HPDE6-E6E7 (cell line): ENCODE measurements around the gene RET.
A peak's percentile ranks its signal among the peaks of the same experiment; 100 is the strongest.
"Not testable (repeated sequence)": the region's sequence is repeated elsewhere in the genome, so short reads cannot be mapped to it uniquely, and the experiment has no call there.

Source experiments
- DNase-seq: peaks from one replicate; pipeline ENCODE4 v3.0.0; 2011; ENCODE audit warnings: missing footprints; ENCODE audit errors: extremely low spot score

Gene RET

DNA sequence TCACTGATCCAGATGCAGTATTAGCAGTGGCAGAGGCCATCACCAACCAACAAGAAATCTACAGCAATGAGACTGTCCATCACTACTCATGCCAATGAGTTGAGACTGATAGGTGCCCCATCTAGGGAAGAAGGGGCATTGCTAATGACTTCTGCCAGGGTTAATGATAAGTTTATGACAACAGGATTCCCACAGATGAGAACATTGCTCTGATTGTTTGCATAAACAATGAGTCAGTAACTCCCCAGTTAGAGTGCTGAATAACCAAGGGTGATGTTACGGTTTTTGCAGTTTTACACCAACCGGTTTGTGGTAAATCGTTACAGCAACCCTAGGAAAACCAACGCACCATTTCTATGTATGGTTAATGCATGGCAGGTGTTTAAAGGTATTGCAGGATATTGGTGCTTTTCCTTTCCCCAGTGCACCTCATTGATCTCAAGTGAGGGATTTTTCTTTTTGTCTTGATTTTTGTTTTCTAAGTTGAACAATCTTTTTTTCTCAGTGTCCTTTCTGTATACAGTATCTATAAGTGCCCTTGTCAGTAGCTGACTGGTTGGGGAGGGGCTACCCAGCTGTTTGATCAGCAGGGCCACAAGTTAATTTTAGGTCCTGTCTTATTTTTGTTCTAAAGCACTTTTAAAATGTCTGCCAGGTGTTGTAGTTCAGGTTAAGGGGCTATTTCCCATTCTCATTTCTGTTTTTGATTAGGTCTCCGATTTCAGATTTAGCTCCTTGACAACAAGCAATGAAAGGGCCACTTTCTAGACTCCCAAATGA lies 57.4 kb downstream of the RET start:
- no peak for DNase-seq

DNA sequence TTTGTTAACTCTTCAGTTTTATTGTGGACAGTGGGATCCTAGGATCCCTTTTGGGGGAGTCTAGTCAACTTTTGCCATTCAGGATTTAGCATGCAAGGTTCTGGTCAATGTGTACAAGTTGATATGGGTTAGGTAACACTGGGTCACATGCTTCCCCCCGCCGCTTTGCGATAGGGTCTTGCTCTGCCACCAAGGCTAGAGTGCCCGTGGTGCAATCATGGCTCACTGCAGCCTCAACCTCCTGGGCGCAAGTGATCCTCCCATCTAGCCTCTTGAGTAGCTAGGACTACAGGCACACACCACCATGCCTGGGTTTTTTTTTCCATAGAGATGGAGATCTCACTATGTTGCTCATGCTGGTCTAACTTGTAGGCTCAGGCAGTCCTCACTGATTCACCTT lies 58.2 kb downstream of the RET start:
- no peak for DNase-seq

DNA sequence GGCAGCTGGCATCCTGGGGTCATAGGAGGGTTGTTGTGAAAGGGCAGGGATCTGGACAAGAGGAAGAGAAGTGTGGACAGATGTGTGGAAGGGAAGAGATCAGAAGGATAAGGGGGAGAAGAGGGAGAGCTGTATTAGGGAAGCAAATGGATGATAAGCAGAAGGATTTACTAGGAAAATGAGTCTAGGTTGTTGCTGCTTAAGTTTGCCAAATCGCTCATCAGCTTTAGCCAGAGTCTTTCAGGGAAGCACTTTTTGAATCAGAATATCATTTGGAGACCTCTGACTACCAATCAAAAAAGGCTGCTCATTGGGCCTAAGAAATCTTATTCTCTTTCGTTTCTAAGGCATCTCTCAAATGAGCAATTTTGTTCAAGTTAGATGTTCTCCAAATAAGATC lies 58.8 kb downstream of the RET start:
- no peak for DNase-seq

DNA sequence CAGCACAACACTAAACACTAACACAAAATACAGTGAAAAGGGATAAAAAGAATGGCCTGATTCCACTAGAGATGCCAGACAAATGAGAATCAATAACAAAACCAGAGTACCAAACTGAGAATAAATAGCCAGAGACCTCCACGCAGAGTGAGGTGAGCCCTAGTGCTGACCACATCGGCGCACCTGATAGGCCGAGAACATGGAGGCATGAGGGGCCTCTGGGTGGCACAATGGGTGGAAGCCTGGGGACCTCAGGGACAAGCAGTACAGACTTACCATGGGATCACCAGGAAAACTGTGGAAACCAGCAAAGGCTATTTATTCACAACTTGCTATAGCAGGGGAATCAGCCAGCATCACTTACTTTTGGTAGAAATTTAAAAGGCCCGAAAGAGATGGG lies 59.6 kb downstream of the RET start:
- no peak for DNase-seq

DNA sequence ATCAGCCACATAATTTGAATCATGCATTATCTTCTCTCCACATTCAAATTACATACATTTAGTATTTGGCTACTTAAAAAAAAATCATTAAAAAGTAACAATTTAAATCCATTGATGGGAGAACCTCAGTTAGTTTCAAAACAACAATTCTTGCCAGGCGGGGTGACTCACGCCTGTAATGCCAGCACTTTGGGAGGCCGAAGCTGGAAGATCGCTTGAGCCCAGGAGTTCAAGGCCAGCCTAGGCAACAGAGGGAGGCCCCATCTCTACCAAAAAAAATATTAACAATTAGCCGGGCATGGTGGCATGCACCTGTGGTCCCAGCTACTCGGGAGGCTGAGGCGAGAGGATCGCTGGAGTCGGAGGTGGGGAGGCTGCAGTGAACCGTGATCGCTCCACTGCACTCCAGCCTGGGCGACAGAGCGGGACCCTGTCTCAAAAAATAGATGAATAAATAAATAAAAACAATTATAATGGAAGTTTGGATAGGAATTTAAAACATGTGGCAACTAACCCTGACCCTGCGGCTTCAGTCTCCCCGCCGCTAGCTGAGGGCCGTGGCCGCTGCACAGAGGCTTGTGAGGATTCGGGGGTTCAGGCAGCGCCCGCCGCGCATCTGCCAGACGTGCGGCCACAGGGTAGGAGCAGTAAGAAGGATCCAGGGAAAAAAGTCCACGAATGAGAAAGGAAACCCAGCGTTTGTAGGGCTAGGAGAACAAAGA lies 60.3 kb downstream of the RET start:
- no peak for DNase-seq

DNA sequence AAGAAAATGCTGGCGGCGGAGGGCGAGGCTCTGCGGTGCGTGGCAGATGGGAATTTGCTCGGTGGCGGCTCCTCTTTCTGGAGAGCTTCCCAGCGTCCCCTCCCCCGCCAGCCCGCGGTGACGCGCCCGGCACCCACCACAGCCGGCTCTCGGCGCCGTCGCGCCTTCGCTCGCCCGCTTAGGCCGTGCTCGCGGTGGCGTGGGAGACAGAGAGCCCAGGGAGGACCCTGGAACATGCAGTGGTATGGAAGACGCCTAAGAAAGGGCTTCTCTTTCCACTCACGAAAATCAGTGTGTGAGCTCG lies 60.8 kb downstream of the RET start:
- no peak for DNase-seq

DNA sequence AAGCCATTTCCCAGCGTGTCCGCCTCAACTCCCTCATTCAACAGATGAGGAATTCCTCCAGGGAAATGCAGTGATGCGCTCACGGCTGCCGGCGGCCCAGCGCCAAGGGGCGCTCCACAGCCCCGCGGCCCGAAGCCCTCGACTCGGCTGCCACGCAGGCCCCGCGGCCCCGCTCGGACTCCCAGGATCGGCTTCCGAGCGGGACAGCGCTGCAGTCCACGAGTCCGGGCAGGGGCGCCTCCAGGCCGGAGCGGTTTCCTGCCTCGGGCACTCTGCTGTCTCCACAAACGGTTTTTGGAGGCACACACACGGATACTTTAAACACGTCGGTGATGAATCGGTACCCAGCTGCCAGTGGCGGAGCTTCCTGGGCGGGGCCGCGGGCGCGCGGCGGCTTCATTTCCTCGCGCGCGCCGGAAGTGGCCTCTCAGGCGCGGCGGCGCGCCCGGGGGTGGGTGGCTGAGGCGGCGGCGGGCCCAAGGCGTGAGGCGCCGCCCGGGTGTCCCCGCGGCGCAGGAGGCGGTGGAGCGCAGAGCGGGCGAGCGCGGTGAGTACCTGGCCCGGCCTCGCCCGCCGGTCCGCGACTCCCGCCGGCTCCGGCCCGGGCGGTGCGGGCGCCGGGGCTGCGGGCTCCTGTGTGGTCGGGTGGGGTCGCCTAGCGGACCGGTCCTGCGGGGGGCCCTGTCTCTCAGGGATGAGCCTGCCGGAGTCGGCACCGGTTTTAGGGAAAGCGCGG lies 61.3 kb downstream of the RET start, which contains the start of gene CSGALNACT2:
Gene CSGALNACT2 (plus strand): TSS at position 425 of the 736 bp plus-strand sequence. CDS start 16,705 bp downstream, outside the sequence.
- peak; percentile 72 for DNase-seq

DNA sequence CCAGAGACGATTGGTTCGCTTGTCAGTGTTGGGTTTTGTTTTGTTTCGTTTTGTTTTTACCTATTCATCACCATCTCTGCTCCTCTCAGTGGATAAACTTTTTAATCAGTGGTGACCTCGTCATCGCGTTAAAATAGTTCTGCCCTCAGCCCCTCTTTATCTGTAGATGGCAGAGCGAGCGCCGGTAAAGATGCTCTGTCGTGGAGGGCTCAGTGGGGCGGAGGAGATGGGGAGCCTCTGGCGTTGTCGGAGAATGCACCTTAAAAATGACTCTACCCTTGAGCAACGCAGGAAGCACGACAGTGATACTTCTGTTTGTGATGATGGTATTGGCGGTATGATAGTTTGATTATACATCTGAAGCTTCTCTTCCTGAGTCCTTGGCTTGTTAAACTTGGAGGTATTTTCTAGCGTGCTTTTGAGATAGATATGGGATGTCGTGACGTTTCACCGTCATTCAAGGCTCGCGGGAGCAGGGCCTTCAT lies 61.9 kb downstream of the RET start:
- no peak for DNase-seq

DNA sequence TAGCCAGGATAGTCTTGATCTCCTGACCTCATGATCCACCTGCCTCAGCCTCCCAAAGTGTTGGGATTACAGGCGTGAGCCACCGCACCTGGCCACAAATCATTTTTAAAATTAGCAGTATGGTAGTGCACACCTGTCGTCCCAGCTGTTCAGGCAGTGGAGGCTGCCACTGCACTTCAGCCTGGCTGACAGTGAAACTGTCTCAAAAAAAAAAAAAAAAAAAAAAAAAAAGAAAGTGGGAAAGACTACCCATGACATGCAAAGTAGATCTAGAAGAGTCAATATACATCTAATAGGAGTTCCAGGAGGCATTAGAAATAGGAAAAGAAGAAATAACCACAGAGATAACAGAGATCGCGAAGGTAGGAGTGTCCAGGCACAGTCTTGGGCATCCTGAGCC lies 64.6 kb downstream of the RET start:
- DNase-seq = no peak

DNA sequence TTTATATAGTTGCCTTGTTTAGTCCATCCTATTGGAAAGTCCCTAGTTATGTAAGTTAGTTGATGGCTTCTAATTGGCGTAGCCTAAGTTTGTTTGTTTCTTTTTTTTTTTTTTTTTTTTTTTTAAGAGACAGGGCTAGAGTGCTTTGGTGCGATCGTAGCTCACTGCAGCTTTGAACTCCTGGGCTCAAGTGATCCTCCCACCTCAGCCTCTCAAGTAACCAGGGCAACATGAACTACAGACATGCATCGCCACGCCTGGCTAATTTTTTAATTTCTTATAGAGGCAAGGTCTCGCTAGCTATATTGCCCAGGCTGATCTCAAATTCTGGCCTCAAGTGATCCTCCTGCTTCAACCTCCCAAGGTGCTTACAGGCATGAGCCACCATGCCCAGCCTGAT lies 68.4 kb downstream of the RET start:
- no peak for DNase-seq

DNA sequence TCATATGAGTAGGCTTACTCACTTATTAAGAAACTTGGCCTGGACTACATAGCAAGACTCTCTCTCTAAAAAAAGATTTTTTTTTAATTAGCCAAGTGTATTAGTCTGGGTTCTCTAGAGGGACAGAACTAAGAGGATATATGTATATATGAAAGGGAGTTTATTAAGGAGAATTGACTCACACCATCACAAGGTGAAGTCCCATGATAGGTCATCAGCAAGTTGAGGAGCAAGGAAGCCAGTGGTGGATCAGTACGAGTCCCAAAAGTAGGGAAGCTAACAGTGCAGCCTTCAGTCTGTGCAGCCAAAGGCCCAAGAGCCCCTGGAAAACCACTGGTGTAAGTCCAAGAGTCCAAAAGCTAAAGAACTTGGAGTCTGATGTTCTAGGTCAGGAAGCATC lies 69.1 kb downstream of the RET start:
- not testable (repeated sequence) for DNase-seq

DNA sequence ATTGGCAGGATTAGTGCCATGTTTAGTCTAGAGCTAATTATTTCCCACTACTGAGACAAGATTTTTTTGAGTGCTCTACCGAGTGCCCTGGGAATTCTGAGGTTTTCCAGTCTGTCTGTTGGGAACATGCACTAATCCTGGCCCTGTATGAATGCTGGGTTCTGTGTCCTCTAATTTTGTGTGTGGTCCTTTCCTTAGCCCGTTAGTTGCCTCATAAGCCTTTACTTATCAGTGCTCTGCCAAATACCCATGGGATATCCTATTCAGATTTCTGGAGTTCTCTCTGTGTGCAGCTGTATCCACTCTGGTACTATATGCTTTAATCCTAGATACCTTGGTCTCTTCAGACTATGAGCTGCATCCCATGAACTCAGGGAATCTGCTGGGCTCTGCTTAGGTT lies 74.5 kb downstream of the RET start:
- no peak for DNase-seq

DNA sequence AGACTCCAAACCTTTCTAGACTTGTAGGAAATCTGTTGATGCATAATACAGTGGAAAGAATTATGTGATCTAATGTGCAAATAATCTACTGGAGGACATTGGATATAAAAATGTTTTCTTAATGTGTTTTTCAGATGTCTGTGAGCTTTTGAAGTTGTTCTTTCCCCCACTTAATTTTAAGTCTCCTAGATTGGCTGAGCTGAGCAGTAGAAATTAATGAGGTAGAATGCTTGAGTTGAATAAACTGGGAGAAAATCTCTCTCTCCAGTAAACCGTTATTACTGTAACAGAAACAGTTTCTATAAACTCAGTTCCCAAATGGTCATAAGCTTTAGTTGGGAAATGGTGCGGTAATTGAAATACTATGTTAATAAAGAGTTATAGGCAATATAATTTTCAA lies 77.0 kb downstream of the RET start:
- DNase-seq = no peak

DNA sequence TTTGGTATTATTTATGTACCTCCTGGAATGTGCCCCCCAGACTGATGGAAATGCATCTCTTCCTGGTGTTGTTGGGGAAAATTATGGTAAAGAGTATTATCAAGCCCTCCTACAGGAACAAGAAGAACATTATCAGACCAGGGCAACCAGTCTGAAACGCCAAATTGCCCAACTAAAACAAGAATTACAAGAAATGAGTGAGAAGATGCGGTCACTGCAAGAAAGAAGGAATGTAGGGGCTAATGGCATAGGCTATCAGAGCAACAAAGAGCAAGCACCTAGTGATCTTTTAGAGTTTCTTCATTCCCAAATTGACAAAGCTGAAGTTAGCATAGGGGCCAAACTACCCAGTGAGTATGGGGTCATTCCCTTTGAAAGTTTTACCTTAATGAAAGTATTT lies 78.4 kb downstream of the RET start:
- DNase-seq = no peak

DNA sequence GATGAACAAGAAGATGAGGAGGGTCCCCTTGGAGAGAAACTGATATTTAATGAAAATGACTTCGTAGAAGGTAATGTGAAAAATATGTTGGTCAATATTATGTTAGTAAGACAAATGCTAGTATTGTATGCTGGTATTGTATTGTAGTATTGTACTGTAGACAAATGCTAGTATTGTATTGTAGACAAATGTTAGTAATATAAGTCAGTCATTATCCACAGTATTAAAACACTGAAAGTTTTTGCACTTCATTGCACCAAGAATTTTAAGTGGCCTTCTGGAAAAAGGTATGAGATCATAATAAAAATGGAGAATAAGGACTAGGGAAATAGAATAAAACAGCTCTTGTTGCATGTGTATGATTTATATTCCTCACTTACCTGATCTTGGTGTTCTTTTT lies 78.9 kb downstream of the RET start:
- DNase-seq = no peak

DNA sequence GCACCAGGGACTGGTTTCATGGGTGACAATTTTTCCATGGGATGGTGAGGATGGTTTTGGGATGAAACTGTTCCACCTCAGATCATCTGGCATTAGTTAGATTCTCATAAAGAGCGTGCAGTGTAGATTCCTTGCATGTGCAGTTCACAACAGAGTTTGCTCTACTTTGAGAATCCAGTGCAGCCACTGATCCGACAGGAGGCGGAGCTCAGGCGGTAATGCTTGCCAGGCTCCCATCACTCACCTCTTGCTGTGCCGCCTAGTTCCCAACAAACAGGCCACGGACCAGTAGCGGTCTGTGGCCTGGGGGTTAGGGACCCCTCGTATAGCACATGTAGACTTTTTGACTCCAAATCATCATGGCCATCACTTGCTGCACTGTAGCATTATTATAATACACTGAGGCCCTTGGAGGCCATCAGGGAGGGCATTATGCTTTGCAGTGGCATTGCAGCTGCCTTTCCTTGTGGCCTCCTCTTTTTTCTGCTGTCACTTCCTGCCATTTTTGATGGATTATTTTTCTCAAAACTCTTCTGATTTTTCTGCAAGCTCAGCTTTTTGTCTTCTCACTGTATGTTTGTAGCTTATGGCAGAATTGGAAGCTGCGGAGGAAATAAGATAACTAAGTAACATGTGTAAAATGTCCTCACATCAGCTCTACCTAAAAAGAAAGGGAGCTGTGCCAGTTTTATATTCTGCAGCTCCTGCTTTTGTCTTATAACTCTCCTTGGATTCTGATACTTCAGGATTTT lies 79.9 kb downstream of the RET start:
- no peak for DNase-seq

DNA sequence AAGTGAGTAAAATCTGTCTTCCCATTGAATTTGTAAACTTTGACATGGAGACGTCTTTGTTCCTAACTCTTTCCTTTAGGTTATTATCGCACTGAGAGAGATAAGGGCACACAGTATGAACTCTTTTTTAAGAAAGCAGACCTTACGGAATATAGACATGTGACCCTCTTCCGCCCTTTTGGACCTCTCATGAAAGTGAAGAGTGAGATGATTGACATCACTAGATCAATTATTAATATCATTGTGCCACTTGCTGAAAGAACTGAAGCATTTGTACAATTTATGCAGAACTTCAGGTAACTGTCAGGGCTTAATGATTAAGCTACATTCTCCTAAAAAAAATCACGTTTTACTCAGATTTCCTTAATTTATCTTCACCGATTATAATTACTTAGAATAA lies 81.8 kb downstream of the RET start:
- DNase-seq = no peak

DNA sequence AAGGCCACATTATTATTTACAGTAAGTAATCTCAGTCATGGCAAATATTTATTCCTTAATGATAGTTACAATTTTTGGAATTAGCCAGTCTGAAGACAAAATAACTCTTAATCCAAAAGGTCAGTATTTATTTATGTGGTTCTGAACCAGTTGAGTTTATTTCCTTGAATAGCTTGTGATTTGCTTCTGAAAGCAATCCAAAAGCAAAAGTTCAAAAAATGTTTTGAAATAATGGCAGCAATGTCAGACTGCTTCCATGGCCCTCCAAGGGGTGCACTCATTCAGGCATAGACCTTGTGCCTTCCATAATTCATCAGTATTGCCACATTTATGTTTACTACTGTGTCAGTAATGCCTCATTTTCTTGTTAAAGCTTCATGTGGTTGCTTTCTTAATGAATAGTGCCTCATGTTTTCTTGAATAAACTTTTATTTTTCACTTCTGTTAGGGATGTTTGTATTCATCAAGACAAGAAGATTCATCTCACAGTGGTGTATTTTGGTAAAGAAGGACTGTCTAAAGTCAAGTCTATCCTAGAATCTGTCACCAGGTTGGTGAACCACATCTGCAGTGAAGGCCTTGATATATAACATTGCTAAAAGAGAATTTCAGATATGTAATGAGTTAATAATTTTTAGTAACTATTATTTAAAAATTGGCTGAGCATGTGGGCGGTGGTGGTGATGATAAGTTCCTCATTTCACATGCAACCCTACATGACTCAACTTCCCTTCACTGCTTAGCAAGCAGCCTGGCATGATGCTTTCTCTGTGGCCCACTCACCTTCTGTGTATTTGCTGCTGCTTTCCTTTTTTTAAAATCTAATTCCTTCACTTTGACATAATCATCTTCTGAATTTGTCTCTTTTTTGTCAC lies 83.4 kb downstream of the RET start:
- DNase-seq = peak; percentile 34

DNA sequence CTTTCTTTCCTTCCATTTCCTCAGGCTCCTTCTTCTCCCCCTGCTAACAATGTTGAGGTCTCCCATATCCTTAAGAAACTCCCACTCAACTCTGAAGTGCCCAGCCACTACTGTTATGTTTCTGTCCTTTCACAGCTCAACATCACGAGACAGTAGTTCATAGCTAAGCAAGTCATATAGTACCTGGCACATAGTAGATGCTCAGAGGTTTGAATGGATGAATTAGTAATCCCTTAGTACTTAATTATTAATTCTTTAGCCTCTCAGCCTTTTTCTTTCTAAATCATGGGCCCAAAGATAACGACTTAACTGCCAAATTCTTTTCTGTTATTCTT lies 84.0 kb downstream of the RET start:
- no peak for DNase-seq

DNA sequence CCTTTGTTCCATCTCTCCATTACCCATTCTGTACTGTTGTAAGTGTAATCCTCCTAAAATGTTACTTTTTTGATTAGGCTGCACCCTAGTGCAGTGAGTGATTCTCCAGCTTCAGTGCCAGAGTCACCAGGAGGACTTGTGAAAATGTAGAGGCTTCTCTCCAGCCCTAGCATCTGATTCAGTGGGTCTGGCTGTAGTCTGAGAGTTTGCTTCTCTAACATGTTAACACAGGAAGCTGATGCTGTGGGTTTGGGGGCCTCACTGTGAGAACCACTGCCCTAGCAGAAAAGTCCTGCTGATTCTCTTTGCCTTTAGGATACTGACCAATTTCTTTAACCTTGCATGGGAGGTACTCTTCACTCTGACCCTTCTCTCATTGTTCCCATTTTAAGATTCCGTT lies 85.7 kb downstream of the RET start:
- DNase-seq = no peak

DNA sequence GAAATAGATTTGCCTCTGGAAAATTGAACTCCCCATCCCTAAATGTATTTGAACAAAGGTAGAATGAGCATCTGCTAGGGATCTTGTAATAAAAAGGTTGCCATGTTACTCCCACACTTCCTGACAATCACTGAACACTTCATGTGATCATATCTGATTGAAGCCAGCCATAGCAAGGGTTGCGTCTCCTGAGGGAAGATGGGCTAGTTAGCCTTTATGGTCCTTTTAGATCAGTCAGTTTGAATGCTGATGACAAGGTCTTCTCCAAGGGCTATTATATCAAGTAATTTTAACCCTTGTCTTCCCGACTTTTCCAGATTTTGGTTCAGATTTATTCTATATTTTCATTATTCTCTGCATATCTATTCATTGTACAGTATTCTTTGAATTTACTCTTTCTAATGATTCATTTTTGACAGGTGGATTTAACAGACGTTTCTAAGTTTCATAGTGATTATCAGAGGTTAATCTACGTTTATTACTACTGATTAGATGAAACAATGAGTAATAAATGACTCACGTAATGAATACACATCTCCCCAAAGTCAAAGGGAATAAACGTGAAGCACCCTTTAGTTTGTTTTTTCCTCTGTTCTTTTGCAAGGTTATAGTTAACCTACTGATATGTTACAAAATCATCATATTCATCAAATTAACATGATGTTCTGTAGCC lies 89.5 kb downstream of the RET start:
- DNase-seq = no peak
